Uterus (tissue), 4 donors: Measurements from ENCODE around the gene HLA-DPA1. TPM values are rescaled to one million over a fixed set of nuclear protein-coding genes. Genes with fewer than 3 reads are reported as not detected.

Experiments used
- DNase-seq, 2 donors: peaks; one replicate each; pipeline ENCODE4 v3.0.0-alpha.2; 2019 to 2020
- H3K27ac ChIP-seq, 2 donors: fragments of 200-600 bp; sonication (generic); 1 replicate in 1 of 2; 2 replicates in 1 of 2; pipeline ENCODE4 v1.5.1; 2016 to 2018
- H3K27me3 ChIP-seq, 2 donors: fragments of 200-600 bp; sonication (generic); one replicate each; pipeline ENCODE4 v1.5.1; 2018 to 2019; ENCODE audit warnings: control low read depth in 1 of 2
- H3K36me3 ChIP-seq, 2 donors: fragments of 200-600 bp; sonication (generic); one replicate each; pipeline ENCODE4 v1.5.1; 2019; ENCODE audit warnings: control low read depth in 1 of 2
- H3K4me1 ChIP-seq, 2 donors: fragments of 200-600 bp; sonication (generic); one replicate each; pipeline ENCODE4 v1.5.1; 2018 to 2019; ENCODE audit warnings: control low read depth in 1 of 2
- H3K4me3 ChIP-seq, 2 donors: fragments of 200-600 bp; sonication (generic); 1 replicate in 1 of 2; 2 replicates in 1 of 2; pipeline ENCODE4 v1.5.1; 2018 to 2019; ENCODE audit warnings: mild to moderate bottlenecking in 1 of 2
- H3K9me3 ChIP-seq, 2 donors: fragments of 200-600 bp; sonication (generic); one replicate each; pipeline ENCODE4 v1.5.1; 2019; ENCODE audit warnings: control low read depth in 1 of 2
- POLR2A ChIP-seq, 2 donors: fragments of 450-650 bp; IDR thresholded peaks; one replicate each; pipeline ENCODE4 v1.6.1; 2016; ENCODE audit warnings: antibody characterized with exemption in 2 of 2, mild to moderate bottlenecking in 1 of 2, moderate library complexity in 1 of 2
- intact Hi-C: fragments of 100-400 bp; cut with DNase I; formaldehyde crosslinking; loops from one replicate; pipeline ENCODE4 v1.15.1; 2023; ENCODE audit warnings: low total_unique reads
- total RNA-seq, 4 donors: library from RNA; depleted of rRNA in 3 of 4; stranded (reverse); fragments of >200 nt in 3 of 4; gene quantifications; one replicate each; pipeline versions ENCODE4 v1.1.0 to v1.2.4, GENCODE V29; 2014 to 2023
- TF ChIP-seq, protein P1 (sequence below), 4 experiments: fragments of 200-600 bp in 2 of 4; fragments of 450-650 bp in 2 of 4; sonication (generic) in 2 of 4; IDR thresholded peaks; one replicate each; pipeline ENCODE4 v1.5.1; 2016 to 2019; ENCODE audit warnings: antibody characterized with exemption in 4 of 4, mild to moderate bottlenecking in 2 of 4, moderate library complexity in 1 of 4
- donor health status: DM: yes; HTN: yes; CAD: no.

The HLA-DPA1 gene
- 100 to 1,000 TPM in 2 of 4 donors, 10 to 100 TPM in 2; 48.0 to 187 (median 135) TPM for total RNA-seq

GRCh38 chr6:33073431-33073871 lies at the start of gene HLA-DPA1:
HLA-DPA1 (minus strand) TSS chr6:33073649.
- Histone ChIP-seq H3K27ac (peak within 1 kb of the TSS; percentile 50 to 77), H3K4me3 (peak within 1 kb of the TSS; percentile 10 to 16), H3K9me3 (no peaks in the 10 kb centered on the region), H3K36me3 (no peaks in the 10 kb centered on the region), H3K4me1 (no peaks in the 10 kb centered on the region), H3K27me3 (no peaks in the 10 kb centered on the region)
- intact Hi-C loops: no loop called here
- peak; percentile 42 to 85 for TF ChIP-seq POLR2A (IDR thresholded peaks at IDR 0.05)
- TF ChIP-seq, protein P1, sequence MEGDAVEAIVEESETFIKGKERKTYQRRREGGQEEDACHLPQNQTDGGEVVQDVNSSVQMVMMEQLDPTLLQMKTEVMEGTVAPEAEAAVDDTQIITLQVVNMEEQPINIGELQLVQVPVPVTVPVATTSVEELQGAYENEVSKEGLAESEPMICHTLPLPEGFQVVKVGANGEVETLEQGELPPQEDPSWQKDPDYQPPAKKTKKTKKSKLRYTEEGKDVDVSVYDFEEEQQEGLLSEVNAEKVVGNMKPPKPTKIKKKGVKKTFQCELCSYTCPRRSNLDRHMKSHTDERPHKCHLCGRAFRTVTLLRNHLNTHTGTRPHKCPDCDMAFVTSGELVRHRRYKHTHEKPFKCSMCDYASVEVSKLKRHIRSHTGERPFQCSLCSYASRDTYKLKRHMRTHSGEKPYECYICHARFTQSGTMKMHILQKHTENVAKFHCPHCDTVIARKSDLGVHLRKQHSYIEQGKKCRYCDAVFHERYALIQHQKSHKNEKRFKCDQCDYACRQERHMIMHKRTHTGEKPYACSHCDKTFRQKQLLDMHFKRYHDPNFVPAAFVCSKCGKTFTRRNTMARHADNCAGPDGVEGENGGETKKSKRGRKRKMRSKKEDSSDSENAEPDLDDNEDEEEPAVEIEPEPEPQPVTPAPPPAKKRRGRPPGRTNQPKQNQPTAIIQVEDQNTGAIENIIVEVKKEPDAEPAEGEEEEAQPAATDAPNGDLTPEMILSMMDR (IDR thresholded peaks at IDR 0.05): no peak
- DNase-seq: peak in 1 of 2 donors; percentile 41

- TF ChIP-seq, protein P1 (IDR thresholded peaks at IDR 0.05): no peak
- TF ChIP-seq POLR2A (IDR thresholded peaks at IDR 0.05): no peak
- Histone ChIP-seq H3K9me3 (no peaks in the 10 kb centered on the region), H3K27me3 (no peaks in the 10 kb centered on the region), H3K4me3 (no peak overlapping the region), H3K4me1 (no peaks in the 10 kb centered on the region), H3K27ac (no peak overlapping the region), H3K36me3 (no peaks in the 10 kb centered on the region)
- intact Hi-C loops: no loop called here
- no peak for DNase-seq
Observed at GRCh38 chr6:33123181-33123580, 49.7 kb upstream of the HLA-DPA1 start.

GRCh38 chr6:33120001-33120400 lies 46.6 kb upstream of the HLA-DPA1 start:
- H3K9me3 ChIP-seq: no peaks in the 10 kb centered on the region
- intact Hi-C loops: no loop called here
- H3K27ac ChIP-seq: no peak overlapping the region
- H3K4me1 ChIP-seq: no peaks in the 10 kb centered on the region
- H3K4me3 ChIP-seq: no peak overlapping the region
- TF ChIP-seq POLR2A (IDR thresholded peaks at IDR 0.05): no peak
- TF ChIP-seq, protein P1 (IDR thresholded peaks at IDR 0.05): no peak
- no peak for DNase-seq
- peaks cover 5 to 22% of the 10 kb centered on the region in 2 donors for H3K27me3 ChIP-seq
- no peaks in the 10 kb centered on the region for H3K36me3 ChIP-seq

- H3K4me1 ChIP-seq: no peaks in the 10 kb centered on the region
- no peak for TF ChIP-seq POLR2A (IDR thresholded peaks at IDR 0.05)
- TF ChIP-seq, protein P1 (IDR thresholded peaks at IDR 0.05): peak; percentile 74 to 80 (median 77)
- H3K27ac ChIP-seq: no peak overlapping the region
- DNase-seq: no peak
- H3K4me3 ChIP-seq: no peak overlapping the region
- no peaks in the 10 kb centered on the region for H3K36me3 ChIP-seq
- no peaks in the 10 kb centered on the region for H3K9me3 ChIP-seq
- H3K27me3 ChIP-seq: peaks cover 5 to 29% of the 10 kb centered on the region in 2 donors
- intact Hi-C loops: no loop called here
Observed at GRCh38 chr6:33118525-33119123, 45.2 kb upstream of the HLA-DPA1 start.

DNA sequence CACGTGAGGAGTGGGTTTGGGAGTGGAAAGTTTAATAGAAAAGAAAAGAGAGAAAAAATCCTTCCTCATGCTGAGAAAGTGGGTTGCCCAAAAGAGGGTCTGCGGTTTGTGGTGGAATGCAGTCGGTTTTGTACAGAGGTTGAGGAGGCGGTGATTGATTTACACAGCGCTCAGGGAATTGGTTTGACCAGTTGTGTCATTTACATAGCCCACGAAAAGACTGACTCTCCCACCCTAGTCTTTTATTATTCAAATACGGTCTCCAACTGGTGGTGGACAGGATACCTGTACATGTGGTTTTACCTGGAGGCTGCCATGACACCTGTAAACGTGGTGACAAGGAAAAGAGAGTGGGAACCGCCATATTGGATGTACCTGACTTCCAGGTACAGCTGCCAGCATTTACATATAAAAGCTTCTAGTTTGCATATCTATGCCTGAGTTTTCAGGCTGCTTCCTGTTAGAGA lies 44.4 kb upstream of the HLA-DPA1 start:
- H3K27me3 ChIP-seq: peaks cover 5 to 29% of the 10 kb centered on the region in 2 donors
- TF ChIP-seq, protein P1 (IDR thresholded peaks at IDR 0.05): no peak
- no peak for TF ChIP-seq POLR2A (IDR thresholded peaks at IDR 0.05)
- no peak overlapping the region for H3K27ac ChIP-seq
- H3K36me3 ChIP-seq: no peaks in the 10 kb centered on the region
- no peaks in the 10 kb centered on the region for H3K4me1 ChIP-seq
- intact Hi-C loops: no loop called here
- no peak overlapping the region for H3K4me3 ChIP-seq
- no peak for DNase-seq
- no peaks in the 10 kb centered on the region for H3K9me3 ChIP-seq
